SK-N-SH (cell line): ENCODE measurements around the gene TACC2. TPM values are rescaled to one million over a fixed set of nuclear protein-coding genes. Genes with fewer than 3 reads are reported as not detected.

ENCODE experiments used
- CTCF ChIA-PET: fragments of 300-600, 350-600 bp; formaldehyde crosslinking; extraction: SDS; loops from one replicate; lab custom pipeline; 2021; lab: Yijun Ruan, JAX
- POLR2A ChIA-PET: fragments of 350-600 bp; sonication (Branson Sonifier 250); formaldehyde crosslinking; extraction: SDS; loops from one replicate; lab custom pipeline; 2020; ENCODE audit warnings: antibody characterized with exemption, inconsistent platforms; lab: Yijun Ruan, JAX
- DNase-seq: peaks from one replicate; pipeline ENCODE4 v3.0.0; 2012
- H2AFZ ChIP-seq: fragments of 200-600 bp; sonication (generic); 2 replicates; pipeline ENCODE4 v1.8.1; 2016; ENCODE audit warnings: antibody characterized with exemption, mild to moderate bottlenecking, low read depth
- H3F3A ChIP-seq: fragments of 200-600 bp; sonication (generic); replicated peaks from 2 replicates; pipeline ENCODE3; 2016; ENCODE audit warnings: antibody characterized with exemption, mild to moderate bottlenecking; ENCODE audit not compliant: insufficient read depth
- H3K27ac ChIP-seq, 2 experiments: fragments of 200-500 bp in 1 of 2; fragments of 200-600 bp in 1 of 2; sonication (Bioruptor generic) in 1 of 2; sonication (generic), shearing (Covaris generic) in 1 of 2; 2 replicates each; pipeline versions ENCODE4 v1.5.1 to v1.6.1; 2014 to 2016; ENCODE audit warnings: low read depth in 2 of 2, inconsistent platforms in 1 of 2, low read length in 1 of 2, mild to moderate bottlenecking in 1 of 2, mixed read lengths in 1 of 2
- H3K27me3 ChIP-seq: fragments of 200-600 bp; sonication (generic), shearing (Covaris generic); 2 replicates; pipeline ENCODE4 v1.6.1; 2016; ENCODE audit warnings: mixed run types; ENCODE audit not compliant: insufficient read depth
- H3K36me3 ChIP-seq, 2 experiments: fragments of 200-500 bp in 1 of 2; fragments of 200-600 bp in 1 of 2; sonication (Bioruptor generic) in 1 of 2; sonication (generic) in 1 of 2; replicated peaks in 1 of 2; 2 replicates each; pipeline versions ENCODE3 to v1.5.1; 2014 to 2016; ENCODE audit warnings: low read length in 1 of 2, mild to moderate bottlenecking in 1 of 2; ENCODE audit not compliant: insufficient read depth in 2 of 2, control insufficient read depth in 1 of 2
- H3K4me1 ChIP-seq, 2 experiments: fragments of 200-500 bp in 1 of 2; fragments of 200-600 bp in 1 of 2; sonication (Bioruptor generic) in 1 of 2; sonication (generic), shearing (Covaris generic) in 1 of 2; 2 replicates each; pipeline versions ENCODE4 v1.5.1 to v1.6.1; 2014 to 2016; ENCODE audit warnings: low read depth in 1 of 2, low read length in 1 of 2, mixed run types in 1 of 2; ENCODE audit not compliant: insufficient read depth in 2 of 2, control insufficient read depth in 1 of 2
- H3K4me2 ChIP-seq: fragments of 200-600 bp; sonication (generic), shearing (Covaris generic); 2 replicates; pipeline ENCODE4 v1.6.1; 2017; ENCODE audit warnings: mixed run types
- H3K4me3 ChIP-seq, 2 experiments: fragments of 200-500 bp in 1 of 2; fragments of 200-600 bp in 1 of 2; sonication (Bioruptor generic) in 1 of 2; sonication (generic), shearing (Covaris generic) in 1 of 2; 2 replicates each; pipeline versions ENCODE4 v1.5.1 to v1.8.1; 2014 to 2016; ENCODE audit warnings: low read depth in 2 of 2, inconsistent platforms in 1 of 2, low read length in 1 of 2, mild to moderate bottlenecking in 1 of 2, mixed read lengths in 1 of 2, moderate library complexity in 1 of 2
- H3K79me2 ChIP-seq: fragments of 200-600 bp; sonication (generic); 2 replicates; pipeline ENCODE4 v1.8.1; 2017; ENCODE audit warnings: mild to moderate bottlenecking; ENCODE audit not compliant: insufficient read depth
- H3K9ac ChIP-seq: fragments of 200-600 bp; sonication (generic); 2 replicates; pipeline ENCODE4 v1.6.1; 2017; ENCODE audit warnings: mixed run types
- H3K9me2 ChIP-seq: fragments of 200-600 bp; sonication (generic); 2 replicates; pipeline ENCODE4 v1.6.1; 2017; ENCODE audit warnings: mixed run types
- H3K9me3 ChIP-seq: fragments of 200-600 bp; sonication (generic); 2 replicates; pipeline ENCODE4 v1.6.1; 2017; ENCODE audit warnings: mixed run types, mild to moderate bottlenecking, moderate library complexity
- H4K20me1 ChIP-seq: fragments of 200-600 bp; sonication (generic); 2 replicates; pipeline ENCODE4 v1.6.1; 2017; ENCODE audit warnings: mild to moderate bottlenecking, mixed run types; ENCODE audit not compliant: insufficient read depth
- CTCF ChIP-seq: fragments of 200-600 bp; sonication (generic); IDR thresholded peaks from 2 replicates; pipeline ENCODE4 v1.6.1; 2017; ENCODE audit warnings: antibody characterized with exemption, mild to moderate bottlenecking, moderate library complexity
- ELF1 ChIP-seq: IDR thresholded peaks from 2 replicates; pipeline ENCODE4 v1.4.0; 2012
- EZH2phosphoT487 ChIP-seq: fragments of 200-600 bp; sonication (generic); IDR thresholded peaks from 2 replicates; pipeline ENCODE4 v1.6.1; 2017; ENCODE audit warnings: low read depth, mixed run types, mild to moderate bottlenecking, antibody characterized with exemption, moderate library complexity, borderline replicate concordance
- FOSL2 ChIP-seq: IDR thresholded peaks from 2 replicates; pipeline ENCODE4 v1.4.0; 2012; ENCODE audit warnings: low read depth, mild to moderate bottlenecking, moderate library complexity, borderline replicate concordance
- FOXM1 ChIP-seq: IDR thresholded peaks from 2 replicates; pipeline ENCODE4 v1.4.0; 2012; ENCODE audit warnings: low read depth, mild to moderate bottlenecking
- GATA2 ChIP-seq: sonication (generic); formaldehyde crosslinking; IDR thresholded peaks from 2 replicates; pipeline ENCODE4 v1.5.0; 2020; ENCODE audit warnings: mild to moderate bottlenecking, missing genetic modification reagents
- NFIC ChIP-seq: IDR thresholded peaks from 2 replicates; pipeline ENCODE4 v1.4.0; 2012; ENCODE audit warnings: borderline replicate concordance
- RXRA ChIP-seq: IDR thresholded peaks from 2 replicates; pipeline ENCODE4 v1.4.0; 2012; ENCODE audit warnings: low read depth, mild to moderate bottlenecking, borderline replicate concordance
- TAF1 ChIP-seq: IDR thresholded peaks from 2 replicates; pipeline ENCODE4 v1.6.1; 2012; ENCODE audit warnings: low read depth, mild to moderate bottlenecking, low read length, moderate library complexity, borderline replicate concordance
- YY1 ChIP-seq: IDR thresholded peaks from 2 replicates; pipeline ENCODE4 v1.4.0; 2012; ENCODE audit warnings: low read depth, mild to moderate bottlenecking
- WGBS: methylation state at CpG from one replicate; pipeline ENCODE4 v1.1.6; 2017; ENCODE audit warnings: low lambda C conversion rate; 5-methylcytosine and 5-hydroxymethylcytosine counted together
- polyA plus RNA-seq, 3 experiments: library from polyadenylated mRNA; depleted of rRNA; stranded (reverse); fragments of >200 nt; gene quantifications; 2 replicates each; pipeline ENCODE4 v1.2.3, GENCODE V29; 2012

Gene TACC2
- polyA plus RNA-seq, 1 of the 3 experiments (the other 2 are of a cell fraction): 8.8 TPM

DNA sequence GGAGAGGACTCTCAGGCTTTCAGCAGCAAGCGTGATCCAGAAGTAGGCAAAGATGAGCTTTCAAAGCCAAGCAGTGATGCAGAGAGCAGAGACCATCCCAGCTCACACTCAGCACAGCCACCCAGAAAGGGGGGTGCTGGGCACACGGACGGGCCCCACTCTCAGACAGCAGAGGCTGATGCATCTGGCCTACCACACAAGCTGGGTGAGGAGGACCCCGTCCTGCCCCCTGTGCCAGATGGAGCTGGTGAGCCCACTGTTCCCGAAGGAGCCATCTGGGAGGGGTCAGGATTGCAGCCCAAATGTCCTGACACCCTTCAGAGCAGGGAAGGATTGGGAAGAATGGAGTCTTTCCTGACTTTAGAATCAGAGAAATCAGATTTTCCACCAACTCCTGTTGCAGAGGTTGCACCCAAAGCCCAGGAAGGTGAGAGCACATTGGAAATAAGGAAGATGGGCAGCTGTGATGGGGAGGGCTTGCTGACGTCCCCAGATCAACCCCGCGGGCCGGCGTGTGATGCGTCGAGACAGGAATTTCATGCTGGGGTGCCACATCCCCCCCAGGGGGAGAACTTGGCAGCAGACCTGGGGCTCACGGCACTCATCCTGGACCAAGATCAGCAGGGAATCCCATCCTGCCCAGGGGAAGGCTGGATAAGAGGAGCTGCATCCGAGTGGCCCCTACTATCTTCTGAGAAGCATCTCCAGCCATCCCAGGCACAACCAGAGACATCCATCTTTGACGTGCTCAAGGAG is 95.5 kb downstream of the TACC2 start:
- 57% methylated on average over 6 of the region's 15 CpGs for WGBS
- CTCF ChIA-PET: interaction anchor here (0.9 kb wide), 1 partner anchor 10 kb away, joined by 3 read pairs; no protein-coding TSS in a partner anchor
- Histone ChIP-seq H3K36me3 (no peaks in the 10 kb centered on the region), H3K4me2 (no peak overlapping the region), H3K9me2 (no peaks in the 10 kb centered on the region), H3K27me3 (no peaks in the 10 kb centered on the region), H3K9me3 (no peaks in the 10 kb centered on the region), H3K4me1 (peaks cover 0 to 6% of the 10 kb centered on the region in 2 experiments; a peak in 1 of 4 replicates), H3K4me3 (no peak overlapping the region), H2AFZ (no peak overlapping the region), H3K9ac (no peak overlapping the region), H3F3A (no peaks in the 10 kb centered on the region), H3K27ac (no peak overlapping the region), H3K79me2 (no peaks in the 10 kb centered on the region), H4K20me1 (no peaks in the 10 kb centered on the region)
- POLR2A ChIA-PET: no interaction called here
- TF ChIP-seq CTCF: no peak
- no peak for TF ChIP-seq FOXM1
- no peak for DNase-seq

GRCh38 chr10:122085423-122085911 is 96.5 kb downstream of the TACC2 start:
- ChIA-PET CTCF (interaction anchor here (0.5 to 1.6 kb wide), 5 partner anchors 20 to 183 kb away, joined by 3 to 7 read pairs (median 4); no protein-coding TSS in a partner anchor), POLR2A (no interaction called here)
- H3K36me3 ChIP-seq: no peaks in the 10 kb centered on the region
- no peaks in the 10 kb centered on the region for H3K79me2 ChIP-seq
- no peaks in the 10 kb centered on the region for H3F3A ChIP-seq
- H3K4me3 ChIP-seq: no peak overlapping the region
- H3K27me3 ChIP-seq: no peaks in the 10 kb centered on the region
- no peaks in the 10 kb centered on the region for H4K20me1 ChIP-seq
- H3K4me1 ChIP-seq: peaks cover 0 to 6% of the 10 kb centered on the region in 2 experiments; a peak in 1 of 4 replicates
- H2AFZ ChIP-seq: no peak overlapping the region
- TF ChIP-seq FOSL2 (no peak), EZH2phosphoT487 (no peak), YY1 (no peak), GATA2 (CRISPR knock-in tag) (no peak), TAF1 (no peak), ELF1 (no peak), NFIC (no peak), RXRA (no peak)
- H3K9me2 ChIP-seq: no peaks in the 10 kb centered on the region
- no peak overlapping the region for H3K27ac ChIP-seq
- H3K9me3 ChIP-seq: no peaks in the 10 kb centered on the region
- no peak overlapping the region for H3K9ac ChIP-seq
- WGBS: 88% methylated on average over 4 of the region's 8 CpGs
- DNase-seq: no peak
- no peak overlapping the region for H3K4me2 ChIP-seq
